ENCODE measurements around the gene HIC2. TPM values are rescaled to one million over a fixed set of nuclear protein-coding genes. Genes with fewer than 3 reads are reported as not detected.

The HIC2 gene
- total and polyA plus RNA-seq, 9 of the 15 experiments (the other 6 are each of a cell fraction or from before 2014, with no cell fraction given) = 1.7 to 117 (median 35.5) TPM

DNA sequence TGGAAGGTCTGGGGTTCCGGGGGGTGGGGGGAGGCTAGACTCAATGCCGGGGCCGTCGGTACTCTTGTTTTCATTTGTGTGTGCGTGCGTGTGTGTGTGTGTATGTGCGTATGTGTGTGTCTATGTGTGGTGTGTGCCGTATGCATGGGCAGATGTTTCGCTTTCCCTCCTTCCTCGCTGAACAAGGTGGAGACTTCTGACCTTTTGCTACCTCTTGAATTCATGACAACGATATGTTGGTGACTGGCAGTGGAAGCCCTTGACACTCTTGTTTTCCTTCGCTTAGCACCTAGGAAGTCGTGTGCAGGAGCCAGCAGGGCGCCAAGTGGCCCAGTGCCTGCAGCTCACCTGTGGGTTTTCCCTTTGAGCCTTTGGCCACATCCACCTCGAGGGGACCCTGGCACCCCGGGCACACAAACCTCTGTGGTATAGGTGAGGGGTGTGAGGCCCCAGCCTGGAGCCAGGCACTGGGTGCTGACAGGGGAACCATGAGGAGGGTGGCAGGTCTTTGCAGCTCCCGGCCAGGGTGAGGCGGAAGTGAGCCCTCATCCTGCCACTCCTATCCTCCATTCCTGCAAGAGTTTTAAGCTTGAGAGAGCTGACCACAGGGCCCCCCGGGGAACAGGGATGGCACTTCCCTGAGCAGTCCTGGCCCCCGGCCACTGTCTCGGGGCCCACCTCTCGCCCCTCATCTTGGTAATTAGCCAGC is 30.7 kb downstream of the HIC2 start (continued):
- TF ChIP-seq IRF9 (tag; IDR thresholded peaks at IDR 0.05) (no peak), SNAPC5 (CRISPR knock-in tag; IDR thresholded peaks at IDR 0.05) (no peak), ARID2 (IDR thresholded peaks at IDR 0.05) (no peak), GATA2 (CRISPR knock-in tag; IDR thresholded peaks at IDR 0.05) (no peak), CHD7 (IDR thresholded peaks at IDR 0.05; ENCODE audit: low read depth, low read length) (no peak), NUFIP1 (IDR thresholded peaks at IDR 0.05; ENCODE audit: partially characterized antibody) (no peak)
- TF ChIP-seq, protein P1, sequence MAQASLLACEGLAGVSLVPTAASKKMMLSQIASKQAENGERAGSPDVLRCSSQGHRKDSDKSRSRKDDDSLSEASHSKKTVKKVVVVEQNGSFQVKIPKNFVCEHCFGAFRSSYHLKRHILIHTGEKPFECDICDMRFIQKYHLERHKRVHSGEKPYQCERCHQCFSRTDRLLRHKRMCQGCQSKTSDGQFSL (CRISPR knock-in tag; IDR thresholded peaks at IDR 0.05) = no peak
- TF ChIP-seq, protein P1 (tag; IDR thresholded peaks at IDR 0.05) = no peak
- TF ChIP-seq, protein P2, sequence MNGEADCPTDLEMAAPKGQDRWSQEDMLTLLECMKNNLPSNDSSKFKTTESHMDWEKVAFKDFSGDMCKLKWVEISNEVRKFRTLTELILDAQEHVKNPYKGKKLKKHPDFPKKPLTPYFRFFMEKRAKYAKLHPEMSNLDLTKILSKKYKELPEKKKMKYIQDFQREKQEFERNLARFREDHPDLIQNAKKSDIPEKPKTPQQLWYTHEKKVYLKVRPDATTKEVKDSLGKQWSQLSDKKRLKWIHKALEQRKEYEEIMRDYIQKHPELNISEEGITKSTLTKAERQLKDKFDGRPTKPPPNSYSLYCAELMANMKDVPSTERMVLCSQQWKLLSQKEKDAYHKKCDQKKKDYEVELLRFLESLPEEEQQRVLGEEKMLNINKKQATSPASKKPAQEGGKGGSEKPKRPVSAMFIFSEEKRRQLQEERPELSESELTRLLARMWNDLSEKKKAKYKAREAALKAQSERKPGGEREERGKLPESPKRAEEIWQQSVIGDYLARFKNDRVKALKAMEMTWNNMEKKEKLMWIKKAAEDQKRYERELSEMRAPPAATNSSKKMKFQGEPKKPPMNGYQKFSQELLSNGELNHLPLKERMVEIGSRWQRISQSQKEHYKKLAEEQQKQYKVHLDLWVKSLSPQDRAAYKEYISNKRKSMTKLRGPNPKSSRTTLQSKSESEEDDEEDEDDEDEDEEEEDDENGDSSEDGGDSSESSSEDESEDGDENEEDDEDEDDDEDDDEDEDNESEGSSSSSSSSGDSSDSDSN (IDR thresholded peaks at IDR 0.05; ENCODE audit: borderline replicate concordance in 1 of 2, low read depth in 2 of 2, low read length in 2 of 2) = no peak

Measured in K562 (cell line).